Skin of body (tissue), 3 donors: ENCODE results near the gene PAPLN. TPM values are rescaled to one million over a fixed set of nuclear protein-coding genes. Genes with fewer than 3 reads are reported as not detected.
A peak's percentile ranks its signal among the peaks of the same experiment; 100 is the strongest.
"Not testable (repeated sequence)": the region's sequence is repeated elsewhere in the genome, so short reads cannot be mapped to it uniquely, and the experiment has no call there.

ENCODE experiments used
- DNase-seq: peaks from one replicate; lab custom pipeline; 2025; lab: John Stamatoyannopoulos, UW
- small RNA-seq: library from RNA; depleted of rRNA; stranded (forward); fragments of <200 nt; gene quantifications from one replicate; pipeline ENCODE3, GENCODE V24; 2014; ENCODE audit warnings: low replicate concordance
- total RNA-seq: library from RNA; depleted of rRNA; stranded (reverse); fragments of >200 nt; gene quantifications from one replicate; pipeline ENCODE4 v1.2.3, GENCODE V29; 2014

Gene PAPLN
- total RNA-seq, 1 donor from 2014 or later = 10.9 TPM

DNA sequence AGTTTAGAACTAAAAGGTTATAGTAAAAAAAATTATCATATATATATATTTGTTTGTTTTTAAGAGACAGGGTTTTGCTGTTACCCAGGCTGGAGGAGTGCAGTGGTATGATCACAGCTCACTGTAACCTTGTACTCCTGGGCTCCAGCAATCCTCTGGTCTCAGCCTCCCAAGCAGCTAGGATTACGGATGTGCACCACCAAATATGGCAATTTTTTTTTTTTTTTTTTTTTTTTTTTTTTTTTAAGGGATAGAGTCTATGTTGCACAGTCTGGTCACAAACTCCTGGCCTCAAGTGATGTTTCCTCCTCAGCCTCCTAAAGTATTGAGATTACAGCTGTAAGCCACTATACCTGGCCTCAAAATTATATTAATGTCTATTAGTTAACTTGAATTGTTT lies 48.7 kb downstream of the PAPLN start:
- no peak for DNase-seq

DNA sequence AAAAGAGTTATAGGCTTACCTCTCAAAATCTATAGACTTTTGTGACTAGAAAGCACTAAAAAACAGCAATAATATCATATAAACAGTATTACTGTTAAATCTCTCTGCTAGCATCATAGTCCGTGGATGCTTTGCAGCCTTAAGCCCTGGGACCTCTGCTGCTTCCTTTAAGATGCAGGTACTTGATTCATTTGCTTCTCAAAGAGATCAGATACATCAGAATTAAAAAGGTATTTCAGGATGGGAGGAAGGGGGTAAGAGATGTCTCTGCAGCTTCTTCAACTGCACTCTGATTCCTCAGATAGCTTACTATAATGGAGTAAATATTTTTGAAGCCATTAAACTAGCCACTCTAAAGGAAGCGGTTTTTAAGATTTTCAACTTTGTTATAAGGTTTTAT lies 49.3 kb downstream of the PAPLN start:
- no peak for DNase-seq

DNA sequence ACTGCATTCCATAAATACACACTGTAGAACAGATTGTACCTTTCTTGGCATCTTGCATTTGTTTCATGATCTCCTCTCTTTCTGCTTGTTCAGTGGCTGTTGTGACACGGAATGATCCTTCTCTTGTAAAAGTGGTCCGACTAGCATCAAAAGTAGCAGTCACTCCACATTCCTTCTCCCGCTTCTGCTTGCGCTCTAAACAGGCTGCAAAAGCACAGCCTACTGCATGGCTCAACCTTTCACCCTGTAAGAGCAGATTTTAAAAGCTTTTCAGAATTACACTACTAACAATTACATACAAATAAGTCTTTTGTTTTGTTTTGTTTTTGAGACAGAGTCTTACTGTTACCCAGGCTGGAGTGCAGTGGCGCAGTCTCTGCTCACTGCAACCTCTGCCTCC lies 49.8 kb downstream of the PAPLN start:
- DNase-seq = no peak

DNA sequence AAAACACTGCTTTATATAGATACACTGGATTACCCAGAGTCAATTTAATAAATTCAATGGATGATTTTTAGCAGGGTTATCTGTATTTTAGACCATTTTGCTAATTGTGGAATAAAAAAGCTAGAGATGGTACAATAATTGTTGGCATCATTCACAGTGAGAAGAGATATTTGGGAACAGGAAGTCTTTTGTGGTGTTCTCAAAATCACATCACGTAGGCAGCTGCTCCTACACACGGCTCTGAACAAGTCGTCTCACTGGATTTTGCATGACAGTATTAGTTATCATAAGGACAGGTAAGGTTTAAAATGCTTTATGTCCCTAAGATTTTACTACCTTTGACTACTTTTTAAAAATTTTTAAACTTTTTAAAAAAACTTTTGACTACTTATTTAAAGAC lies 52.0 kb downstream of the PAPLN start:
- DNase-seq = no peak

DNA sequence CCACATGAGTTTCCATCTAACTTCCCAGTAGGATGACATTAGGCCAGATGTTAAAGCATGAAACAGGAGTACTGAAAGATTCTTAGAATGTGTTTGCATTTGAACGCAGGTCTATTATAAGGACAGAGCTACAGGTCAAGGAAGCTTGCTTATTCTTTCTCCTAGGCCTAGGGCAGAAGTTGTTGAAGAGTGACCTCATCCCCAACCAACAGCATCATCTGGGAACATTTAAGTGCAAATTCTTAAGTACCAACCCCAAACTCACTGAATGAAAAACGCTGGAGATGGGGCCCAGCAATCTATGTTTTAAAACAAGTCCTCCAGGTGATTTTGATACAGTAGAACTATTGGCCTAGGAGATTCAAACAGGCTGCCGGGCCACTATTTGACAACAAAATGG lies 52.4 kb downstream of the PAPLN start:
- no peak for DNase-seq

DNA sequence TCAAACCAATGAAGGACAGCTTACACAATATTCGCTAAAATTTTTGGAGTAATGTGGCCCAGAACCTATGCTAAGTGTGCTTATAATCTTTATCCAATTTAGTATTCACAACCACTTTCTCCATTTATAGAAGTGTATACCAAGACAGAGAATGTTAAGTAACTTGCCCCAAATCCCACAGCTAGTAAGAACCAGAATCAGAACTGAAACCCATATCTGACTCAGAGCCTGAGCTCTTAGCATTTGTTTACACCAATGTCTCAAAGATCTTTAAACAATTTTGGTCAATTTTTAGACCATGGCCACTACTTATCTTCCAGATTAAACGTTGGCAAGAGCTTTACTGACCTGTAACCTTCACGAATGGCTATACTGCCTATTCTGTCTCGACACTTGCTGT lies 53.0 kb downstream of the PAPLN start:
- no peak for DNase-seq

DNA sequence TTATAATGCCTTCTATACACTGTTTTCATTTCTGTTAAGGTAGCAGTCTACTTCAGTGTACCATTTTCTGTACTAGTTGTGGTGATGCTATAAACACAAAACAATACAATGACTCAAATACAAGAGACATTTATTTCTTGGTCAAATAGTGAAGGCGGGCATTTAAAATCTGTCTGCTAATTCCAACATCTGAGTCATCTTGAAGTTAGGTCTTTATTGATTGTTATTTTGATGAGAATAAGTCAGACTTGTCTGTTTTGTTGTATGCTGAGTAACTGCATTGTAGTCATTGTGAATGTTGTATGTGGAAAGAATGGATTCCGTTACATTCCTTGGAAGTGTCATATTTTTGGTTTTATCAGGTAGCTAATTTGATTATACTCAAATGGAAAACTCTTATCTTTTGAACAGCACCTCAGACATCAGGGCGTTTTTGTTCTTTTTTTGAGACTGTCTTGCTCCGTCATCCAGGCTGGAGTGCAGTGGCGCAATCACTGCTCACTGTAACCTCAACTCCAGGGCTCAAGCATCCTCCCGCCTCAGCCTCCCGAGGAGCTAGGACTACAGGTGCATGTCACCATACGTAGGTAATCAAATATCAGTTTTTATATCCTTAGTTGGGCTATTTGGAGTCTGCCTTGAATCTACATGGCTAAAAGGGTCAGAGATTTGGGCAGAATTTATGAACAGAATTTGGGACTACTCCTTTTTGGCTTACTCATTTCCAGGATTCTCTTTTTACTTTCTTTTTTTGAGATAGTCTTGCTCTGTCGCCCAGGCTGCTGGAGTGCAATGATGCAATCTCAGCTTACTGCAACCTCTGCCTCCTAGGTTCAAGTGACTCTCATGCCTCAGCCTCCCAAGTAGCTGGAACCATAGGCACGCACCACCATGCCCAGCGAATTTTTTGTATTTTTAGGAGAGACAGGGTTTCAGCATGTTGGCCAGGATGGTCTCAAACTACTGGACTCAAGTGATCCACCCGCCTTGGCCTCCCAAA lies 56.8 kb downstream of the PAPLN start:
- DNase-seq = no peak

DNA sequence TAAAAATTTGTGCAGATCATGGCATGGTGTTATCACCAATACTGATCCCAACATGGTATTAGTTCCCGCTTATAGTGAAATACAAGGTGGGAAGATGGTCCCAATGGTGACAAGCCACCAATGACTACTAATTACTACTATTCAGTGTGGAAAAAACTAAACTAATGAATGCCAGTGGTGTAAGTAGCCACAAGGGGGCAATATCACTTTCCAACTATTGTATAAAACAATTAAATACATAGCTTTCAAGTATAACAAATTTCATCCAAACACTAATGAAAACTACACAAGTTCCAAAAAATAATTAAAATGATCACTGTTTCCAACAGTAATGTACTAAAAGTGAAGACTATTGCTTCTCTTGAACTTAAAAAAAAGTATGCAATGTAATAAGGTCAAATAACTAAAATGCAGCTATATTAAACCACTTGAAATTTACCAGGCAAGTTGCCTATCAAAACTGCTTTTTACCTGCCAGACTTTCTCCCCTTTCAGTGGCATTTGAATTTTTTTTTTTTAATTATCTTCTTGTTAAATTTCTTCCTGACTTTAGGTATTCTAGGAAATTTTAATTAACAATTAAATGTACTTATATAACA lies 58.0 kb downstream of the PAPLN start:
- DNase-seq = peak; percentile 42

DNA sequence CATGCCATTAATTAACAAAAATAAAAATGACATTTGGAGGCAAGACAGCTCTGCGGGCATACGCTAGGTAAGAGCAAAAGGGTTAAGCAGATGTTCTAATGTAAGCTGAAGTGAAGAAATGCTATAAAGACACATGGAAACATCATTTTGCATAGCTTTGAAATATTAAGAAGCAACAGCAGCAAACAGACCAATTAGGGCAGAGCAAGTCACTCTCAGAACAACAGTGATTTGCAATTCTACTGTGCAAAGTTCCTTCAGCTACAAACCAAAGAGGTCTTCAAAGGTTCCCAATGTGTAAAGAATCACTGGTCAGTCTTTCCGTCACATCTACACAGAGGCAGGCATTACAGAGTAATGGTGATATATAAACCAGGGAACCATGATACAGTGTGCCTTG lies 68.2 kb downstream of the PAPLN start:
- DNase-seq = no peak

DNA sequence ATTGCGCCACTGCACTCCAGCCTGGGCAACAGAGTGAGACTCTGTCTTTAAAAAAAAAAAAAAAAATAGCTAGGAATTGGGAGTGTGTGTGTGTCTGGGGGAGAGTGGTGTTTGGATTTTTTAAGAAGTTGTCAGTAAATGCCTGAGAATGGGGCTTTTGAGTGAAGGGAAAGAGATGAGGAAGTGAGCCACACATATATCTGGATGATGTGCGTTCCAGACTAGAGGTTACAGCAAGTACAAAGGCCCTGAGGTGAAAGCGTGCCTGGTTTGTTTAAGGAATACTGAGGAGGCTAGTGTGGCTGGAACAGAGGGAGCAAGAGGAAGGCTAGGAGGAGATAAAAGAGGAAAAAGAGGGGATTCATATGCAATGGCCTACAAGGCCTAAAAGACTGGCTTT lies 70.0 kb downstream of the PAPLN start:
- DNase-seq = no peak

DNA sequence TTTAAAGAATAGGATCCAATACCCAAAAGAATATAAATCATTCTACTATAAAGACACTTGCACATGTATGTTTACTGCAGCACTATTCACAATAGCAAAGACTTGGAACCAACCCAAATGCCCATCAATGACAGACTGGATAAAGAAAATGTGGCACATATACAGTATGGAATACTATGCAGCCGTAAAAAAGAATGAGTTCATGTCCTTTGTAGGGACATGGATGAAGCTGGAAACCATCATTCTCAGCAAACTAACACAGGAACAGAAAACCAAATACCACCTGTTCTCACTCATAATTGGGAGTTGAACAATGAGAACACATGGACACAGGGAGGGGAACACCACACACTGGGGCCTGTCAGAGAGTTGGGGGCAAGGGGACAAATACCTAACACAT lies 71.9 kb downstream of the PAPLN start:
- DNase-seq = not testable (repeated sequence)

DNA sequence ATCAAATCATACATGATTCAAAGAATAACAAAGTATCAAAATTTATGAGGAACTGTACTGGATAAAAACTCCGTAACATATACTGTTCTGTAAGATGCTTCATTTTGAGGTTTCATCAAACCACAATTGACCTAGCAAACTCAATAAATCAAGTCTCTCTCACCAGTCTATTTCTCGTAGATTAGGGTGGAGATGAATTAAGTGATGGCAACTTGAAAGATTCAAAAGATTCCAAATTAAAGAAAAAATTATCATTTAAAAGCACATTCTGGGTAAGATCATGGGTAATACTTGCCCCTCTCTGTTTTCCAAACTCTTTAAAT lies 74.4 kb downstream of the PAPLN start:
- no peak for DNase-seq

DNA sequence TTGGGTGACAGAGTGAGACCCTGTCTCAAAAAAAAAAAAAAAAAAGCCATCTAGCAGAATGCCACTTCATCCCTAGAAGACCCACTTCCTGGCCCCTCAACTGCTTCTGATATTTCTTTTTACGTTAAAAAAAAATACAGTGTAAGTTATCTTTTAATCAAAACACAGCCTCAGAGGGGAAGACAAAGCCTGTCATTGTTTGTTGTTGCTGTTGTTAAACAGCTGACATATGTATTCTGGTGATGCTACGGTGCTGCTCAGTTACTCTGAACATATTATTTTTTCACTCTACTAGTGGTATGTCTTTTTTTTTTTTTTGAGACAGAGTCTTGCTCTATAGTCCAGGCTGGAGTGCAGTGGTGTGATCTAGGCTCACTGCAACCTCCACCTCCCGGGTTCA lies 75.4 kb downstream of the PAPLN start:
- no peak for DNase-seq

DNA sequence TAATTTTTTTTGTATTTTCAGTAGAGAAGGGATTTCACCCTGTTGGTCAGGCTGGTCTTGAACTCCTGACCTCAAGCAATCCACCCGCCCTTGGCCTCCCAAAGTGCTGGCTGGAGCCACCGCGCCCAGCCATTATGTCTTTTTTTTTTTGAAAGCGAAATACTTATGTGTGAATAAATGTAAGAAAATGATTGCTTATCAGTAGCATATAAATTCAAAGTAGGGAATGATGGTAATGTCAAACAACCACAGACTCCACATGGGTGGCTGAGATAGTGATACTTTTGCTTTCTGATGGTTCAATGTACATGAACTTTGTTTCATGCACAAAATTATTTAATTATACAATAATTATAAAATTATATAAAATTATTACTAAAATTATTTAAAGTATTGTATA lies 75.8 kb downstream of the PAPLN start:
- DNase-seq = no peak

DNA sequence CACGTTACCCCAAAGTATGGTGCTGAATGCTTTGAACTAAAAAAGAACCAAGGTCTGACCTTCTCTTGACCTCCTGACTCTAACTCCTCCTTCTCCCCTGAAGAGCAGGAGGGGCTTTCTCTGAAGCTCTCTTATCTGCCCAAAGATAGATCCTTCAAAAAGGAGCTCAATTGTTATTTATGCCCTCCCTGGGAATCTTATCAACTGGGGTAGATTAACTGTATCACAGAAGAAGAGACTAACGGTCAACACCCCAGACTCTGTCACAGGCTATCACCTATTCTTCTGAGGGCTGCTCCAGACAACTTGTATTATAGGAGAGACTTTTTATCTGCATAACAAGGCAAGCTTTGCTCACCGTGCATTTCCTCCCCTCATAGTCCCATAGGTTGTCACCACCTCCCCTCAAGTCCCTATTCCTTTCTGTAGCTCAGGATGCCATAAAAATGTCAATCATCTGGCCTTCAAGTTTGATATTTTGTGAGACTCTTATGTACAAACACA lies 86.6 kb downstream of the PAPLN start:
- DNase-seq = no peak

Small RNA genes within 50 kb of the gene (small RNA-seq; reads per million reads assigned to genes)
- gene AC004858.1 (not detected), gene RNU6-419P (not detected)

Other genes with a start within 250 kb of the PAPLN start
- 11.4 TPM for gene ZFYVE1, start 210.4 kb upstream of the PAPLN start, total RNA-seq
- 56.7 TPM for gene RBM25, start 179.0 kb upstream of the PAPLN start, total RNA-seq
- gene PSEN1, start 101.0 kb upstream of the PAPLN start, total RNA-seq = 43.5 TPM
- 43.4 TPM for gene NUMB, start 221.0 kb downstream of the PAPLN start, total RNA-seq